Peyer's patch (tissue), 4 donors: ENCODE data around the gene FARP2. TPM values are rescaled to one million over a fixed set of nuclear protein-coding genes. Genes with fewer than 3 reads are reported as not detected.
A peak's percentile ranks its signal among the peaks of the same experiment; 100 is the strongest.

ENCODE experiments used
- DNase-seq, 3 donors: peaks; one replicate each; pipeline ENCODE4 v3.0.0-alpha.2; 2017 to 2019
- H3K27ac ChIP-seq, 4 donors: fragments of 200-600 bp; sonication (generic); one replicate each; pipeline ENCODE4 v1.5.1; 2016 to 2019
- H3K27me3 ChIP-seq, 2 donors: fragments of 200-600 bp; sonication (generic); one replicate each; pipeline ENCODE4 v1.5.1; 2019
- H3K36me3 ChIP-seq, 3 donors: fragments of 200-600 bp; sonication (generic); one replicate each; pipeline ENCODE4 v1.5.1; 2016 to 2019
- H3K4me1 ChIP-seq, 4 donors: fragments of 200-600 bp; sonication (generic); one replicate each; pipeline ENCODE4 v1.5.1; 2016 to 2019
- H3K4me3 ChIP-seq, 4 donors: fragments of 200-600 bp; sonication (generic); 1 replicate in 3 of 4; 2 replicates in 1 of 4; pipeline ENCODE4 v1.5.1; 2016 to 2019; ENCODE audit warnings: mild to moderate bottlenecking in 1 of 4
- H3K9me3 ChIP-seq, 4 donors: fragments of 200-600 bp; sonication (generic); one replicate each; pipeline ENCODE4 v1.5.1; 2016 to 2019; ENCODE audit warnings: mild to moderate bottlenecking in 1 of 4
- CTCF ChIP-seq, 6 experiments: fragments of 450-650 bp in 4 of 6; fragments of 200-600 bp in 2 of 6; sonication (generic) in 1 of 6; IDR thresholded peaks; one replicate each; pipeline ENCODE4 v1.5.1; 2017 to 2019; ENCODE audit warnings: antibody characterized with exemption in 6 of 6, mild to moderate bottlenecking in 3 of 6, moderate library complexity in 1 of 6
- POLR2A ChIP-seq, 2 donors: fragments of 450-650 bp; IDR thresholded peaks; one replicate each; pipeline ENCODE4 v1.5.1; 2017; ENCODE audit warnings: antibody characterized with exemption in 2 of 2, mild to moderate bottlenecking in 2 of 2, moderate library complexity in 2 of 2
- total RNA-seq, 4 donors: library from RNA; depleted of rRNA; stranded (reverse); fragments of >200 nt; gene quantifications; one replicate each; pipeline ENCODE4 v1.1.0, GENCODE V29; 2016

Gene FARP2
- total RNA-seq, 4 donors from 2014 or later, result 107 to 169 (median 140) TPM

- DNase-seq, result no peak
- H3K27ac ChIP-seq, result peak overlapping the region; percentile 35 to 69 (median 48)
- peaks cover 3 to 48% (median 7%) of the 10 kb centered on the region in 4 donors for H3K4me1 ChIP-seq
- H3K36me3 ChIP-seq, result peaks cover 0 to under 1% (median 0%) of the 10 kb centered on the region in 3 donors
- TF ChIP-seq POLR2A (IDR thresholded peaks at IDR 0.05) (no peak), CTCF (IDR thresholded peaks at IDR 0.05) (peak in 1 of 6 experiments; percentile 26)
- no peak overlapping the region for H3K4me3 ChIP-seq
- no peaks in the 10 kb centered on the region for H3K9me3 ChIP-seq
- H3K27me3 ChIP-seq, result no peaks in the 10 kb centered on the region
Observed at GRCh38 chr2:241359481-241360045, 3.5 kb downstream of the FARP2 start.

- Histone ChIP-seq H3K27me3 (no peaks in the 10 kb centered on the region), H3K36me3 (no peaks in the 10 kb centered on the region), H3K4me1 (peaks cover 0 to 35% (median 0%) of the 10 kb centered on the region in 4 donors), H3K4me3 (no peak overlapping the region), H3K27ac (peak overlapping the region in 2 of 4 donors; percentile 3 to 15), H3K9me3 (no peaks in the 10 kb centered on the region)
- peak in 1 of 3 donors; percentile 57 for DNase-seq
- TF ChIP-seq CTCF (IDR thresholded peaks at IDR 0.05), result no peak
- no peak for TF ChIP-seq POLR2A (IDR thresholded peaks at IDR 0.05)
Observed at GRCh38 chr2:241363426-241363825, 7.3 kb downstream of the FARP2 start.

GRCh38 chr2:241364781-241365180 lies 8.7 kb downstream of the FARP2 start:
- TF ChIP-seq POLR2A (IDR thresholded peaks at IDR 0.05), result no peak
- TF ChIP-seq CTCF (IDR thresholded peaks at IDR 0.05), result no peak
- Histone ChIP-seq H3K4me3 (no peak overlapping the region), H3K27me3 (no peaks in the 10 kb centered on the region), H3K36me3 (no peaks in the 10 kb centered on the region), H3K9me3 (no peaks in the 10 kb centered on the region), H3K4me1 (peaks cover 0 to 24% (median 0%) of the 10 kb centered on the region in 4 donors), H3K27ac (no peak overlapping the region)
- no peak for DNase-seq

GRCh38 chr2:241366678-241367077 lies 10.6 kb downstream of the FARP2 start:
- DNase-seq, result no peak
- Histone ChIP-seq H3K27ac (peak overlapping the region in 1 of 4 donors; percentile 25), H3K4me3 (no peak overlapping the region), H3K9me3 (no peaks in the 10 kb centered on the region), H3K4me1 (peaks cover 0 to 33% (median 0%) of the 10 kb centered on the region in 4 donors), H3K36me3 (no peaks in the 10 kb centered on the region), H3K27me3 (no peaks in the 10 kb centered on the region)
- no peak for TF ChIP-seq CTCF (IDR thresholded peaks at IDR 0.05)
- TF ChIP-seq POLR2A (IDR thresholded peaks at IDR 0.05), result no peak

GRCh38 chr2:241368643-241369042 lies 12.6 kb downstream of the FARP2 start:
- Histone ChIP-seq H3K27me3 (no peaks in the 10 kb centered on the region), H3K27ac (no peak overlapping the region), H3K9me3 (no peaks in the 10 kb centered on the region), H3K4me1 (peaks cover 0 to 25% (median 0%) of the 10 kb centered on the region in 4 donors), H3K36me3 (no peaks in the 10 kb centered on the region), H3K4me3 (no peak overlapping the region)
- DNase-seq, result no peak
- TF ChIP-seq CTCF (IDR thresholded peaks at IDR 0.05) (no peak), POLR2A (IDR thresholded peaks at IDR 0.05) (no peak)
